ENCODE measurements around the gene SNX22. TPM values are rescaled to one million over a fixed set of nuclear protein-coding genes. Genes with fewer than 3 reads are reported as not detected.

Gene SNX22
- total RNA-seq, 2 donors from 2014 or later, result 0.27 to 0.28 TPM

- DNase-seq (ENCODE audit: low spot score), result no peak
- H3K36me3 ChIP-seq, result peaks cover 69% of the 10 kb centered on the region
- no peaks in the 10 kb centered on the region for H3K4me1 ChIP-seq (ENCODE audit: control insufficient read depth in 1 of 2, low read depth in 2 of 2)
- no peak for TF ChIP-seq CTCF (IDR thresholded peaks at IDR 0.05)
- H3K4me3 ChIP-seq, result no peak overlapping the region
- H3K27ac ChIP-seq, result no peak overlapping the region
- H3K9me3 ChIP-seq, result no peaks in the 10 kb centered on the region
- H3K27me3 ChIP-seq (replicated peaks; ENCODE audit: insufficient read depth), result no peaks in the 10 kb centered on the region
- no peak for ATAC-seq (ENCODE audit: insufficient number of reproducible peaks, low FRiP score, low read depth)
Observed at GRCh38 chr15:64136347-64136746, 15.2 kb upstream of the SNX22 start.

- ATAC-seq (ENCODE audit: insufficient number of reproducible peaks, low FRiP score, low read depth) (no peak), DNase-seq (ENCODE audit: low spot score) (no peak)
- peaks cover 67% of the 10 kb centered on the region for H3K36me3 ChIP-seq
- no peaks in the 10 kb centered on the region for H3K9me3 ChIP-seq
- H3K27ac ChIP-seq, result no peak overlapping the region
- H3K4me3 ChIP-seq, result no peak overlapping the region
- no peak for TF ChIP-seq CTCF (IDR thresholded peaks at IDR 0.05)
- H3K27me3 ChIP-seq (replicated peaks; ENCODE audit: insufficient read depth), result no peaks in the 10 kb centered on the region
- no peaks in the 10 kb centered on the region for H3K4me1 ChIP-seq (ENCODE audit: control insufficient read depth in 1 of 2, low read depth in 2 of 2)
Observed at GRCh38 chr15:64137226-64137833, 14.2 kb upstream of the SNX22 start.

- Histone ChIP-seq H3K9me3 (no peaks in the 10 kb centered on the region), H3K4me1 (ENCODE audit: control insufficient read depth in 1 of 2, low read depth in 2 of 2) (no peaks in the 10 kb centered on the region), H3K27me3 (replicated peaks; ENCODE audit: insufficient read depth) (no peaks in the 10 kb centered on the region), H3K4me3 (no peak overlapping the region), H3K36me3 (peaks cover 59% of the 10 kb centered on the region), H3K27ac (no peak overlapping the region)
- TF ChIP-seq CTCF (IDR thresholded peaks at IDR 0.05), result no peak
- no peak for DNase-seq (ENCODE audit: low spot score)
- no peak for ATAC-seq (ENCODE audit: insufficient number of reproducible peaks, low FRiP score, low read depth)
Observed at GRCh38 chr15:64138331-64138941, 13.1 kb upstream of the SNX22 start.

- peaks cover 38% of the 10 kb centered on the region for H3K36me3 ChIP-seq
- TF ChIP-seq CTCF (IDR thresholded peaks at IDR 0.05), result no peak
- no peaks in the 10 kb centered on the region for H3K4me1 ChIP-seq (ENCODE audit: control insufficient read depth in 1 of 2, low read depth in 2 of 2)
- ATAC-seq (ENCODE audit: insufficient number of reproducible peaks, low FRiP score, low read depth), result no peak
- H3K27me3 ChIP-seq (replicated peaks; ENCODE audit: insufficient read depth), result no peaks in the 10 kb centered on the region
- no peak overlapping the region for H3K4me3 ChIP-seq
- no peak overlapping the region for H3K27ac ChIP-seq
- DNase-seq (ENCODE audit: low spot score), result no peak
- no peaks in the 10 kb centered on the region for H3K9me3 ChIP-seq
Observed at GRCh38 chr15:64141798-64142512, 9.6 kb upstream of the SNX22 start.

- DNase-seq (ENCODE audit: low spot score) (no peak), ATAC-seq (ENCODE audit: insufficient number of reproducible peaks, low FRiP score, low read depth) (no peak)
- H3K27me3 ChIP-seq (replicated peaks; ENCODE audit: insufficient read depth), result no peaks in the 10 kb centered on the region
- no peak overlapping the region for H3K4me3 ChIP-seq
- H3K4me1 ChIP-seq (ENCODE audit: control insufficient read depth in 1 of 2, low read depth in 2 of 2), result no peaks in the 10 kb centered on the region
- no peaks in the 10 kb centered on the region for H3K9me3 ChIP-seq
- peaks cover 27% of the 10 kb centered on the region for H3K36me3 ChIP-seq
- H3K27ac ChIP-seq, result no peak overlapping the region
- no peak for TF ChIP-seq CTCF (IDR thresholded peaks at IDR 0.05)
Observed at GRCh38 chr15:64143276-64143675, 8.3 kb upstream of the SNX22 start.
